HG03103 (cell line): ENCODE data around the gene NHEJ1.
A peak's percentile ranks its signal among the peaks of the same experiment; 100 is the strongest.

ENCODE experiments used
- ATAC-seq: cut with Tn5 transposase; IDR thresholded peaks from one replicate; pipeline ENCODE4 v1.9.1; 2021; ENCODE audit warnings: low read depth; ENCODE audit not compliant: unreplicated experiment

NHEJ1 gene

GRCh38 chr2:219032051-219032745, 128.4 kb downstream of the NHEJ1 start:
- no peak for ATAC-seq

- ATAC-seq, result no peak
These were observed 129.4 kb downstream of the NHEJ1 start for GRCh38 chr2:219031005-219031738.

- no peak for ATAC-seq
These were observed 130.3 kb downstream of the NHEJ1 start for GRCh38 chr2:219030177-219030940.

DNA sequence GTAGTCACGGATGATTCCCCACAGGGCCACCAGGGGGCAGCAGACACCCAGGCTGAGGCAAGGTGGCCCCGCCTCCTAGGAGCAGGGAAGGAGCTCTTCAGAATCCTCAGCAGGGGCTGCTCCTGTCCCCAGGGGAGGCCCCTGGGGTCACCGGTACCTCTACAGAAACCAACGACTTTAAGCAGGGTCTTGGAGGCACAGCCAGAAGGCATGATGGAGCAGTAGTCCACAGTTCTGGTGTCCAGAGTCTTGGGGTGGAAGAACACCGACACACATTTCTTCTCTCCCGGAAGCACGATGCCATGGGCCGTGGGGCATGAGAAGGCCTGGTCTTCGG, 130.8 kb downstream of the NHEJ1 start:
- ATAC-seq, result peak; percentile 63

- no peak for ATAC-seq
These were observed 131.4 kb downstream of the NHEJ1 start for GRCh38 chr2:219028996-219029828.

- ATAC-seq, result no peak
These were observed 132.5 kb downstream of the NHEJ1 start for GRCh38 chr2:219028141-219028540.

- ATAC-seq, result no peak
These were observed 133.0 kb downstream of the NHEJ1 start for GRCh38 chr2:219027511-219028055.

- no peak for ATAC-seq
These were observed 133.7 kb downstream of the NHEJ1 start for GRCh38 chr2:219026946-219027345.

GRCh38 chr2:219025637-219026585, 134.7 kb downstream of the NHEJ1 start:
- ATAC-seq, result no peak
